ENCODE results near the gene C17orf107.

GRCh38 chr17:4945176-4945943 is 46.0 kb downstream of the C17orf107 start:
- TF ChIP-seq FOXK2 (IDR thresholded peaks at IDR 0.05), result no peak
- no peak for TF ChIP-seq BHLHE40 (IDR thresholded peaks at IDR 0.05; ENCODE audit: borderline replicate concordance)
- no peak for TF ChIP-seq ZNF384 (IDR thresholded peaks at IDR 0.05)
- no peak for TF ChIP-seq PKNOX1 (IDR thresholded peaks at IDR 0.05)
- TF ChIP-seq SUZ12 (IDR thresholded peaks at IDR 0.05), result no peak
- no peak for TF ChIP-seq FOXM1 (IDR thresholded peaks at IDR 0.05; ENCODE audit: borderline replicate concordance)
- no peak for TF ChIP-seq TARDBP (IDR thresholded peaks at IDR 0.05)
- no peak for TF ChIP-seq ARNT (IDR thresholded peaks at IDR 0.05)
- no peak for TF ChIP-seq FOXA1 (IDR thresholded peaks at IDR 0.05)
- TF ChIP-seq L3MBTL2 (conservative IDR thresholded peaks at IDR 0.05), result no peak
- no peak for TF ChIP-seq SP1 (IDR thresholded peaks at IDR 0.05)

Data from HEK293T (cell line).